HG02610 (cell line): ENCODE results near the gene KAT2A.

Source experiments
- ATAC-seq: cut with Tn5 transposase; IDR thresholded peaks from one replicate; pipeline ENCODE4 v1.9.1; 2021; ENCODE audit warnings: mild to moderate bottlenecking, moderate library complexity; ENCODE audit not compliant: unreplicated experiment

Gene KAT2A

DNA sequence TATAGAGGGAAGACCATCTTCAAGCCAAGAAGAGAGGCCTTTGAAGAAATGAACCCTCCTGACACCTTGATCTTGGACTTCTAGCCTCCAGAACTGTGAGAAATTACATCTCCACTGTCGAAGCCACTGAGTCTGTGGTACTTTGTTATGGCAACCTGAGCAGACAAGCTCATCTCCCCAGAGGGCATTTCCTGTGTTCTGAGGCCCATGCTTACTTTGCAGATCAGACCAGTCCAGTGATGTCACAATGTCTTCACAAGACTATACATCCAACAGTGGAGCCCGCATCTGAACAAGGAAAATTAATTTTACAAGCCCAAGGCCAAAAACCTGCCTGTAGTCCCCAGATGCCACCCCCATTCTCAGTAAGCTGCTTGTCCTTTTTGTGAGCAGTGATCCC, 56.0 kb downstream of the KAT2A start:
- ATAC-seq = no peak
